Measurements from ENCODE around the gene NFATC1.

- TF ChIP-seq CTCF (IDR thresholded peaks at IDR 0.05) (no peak), POLR2A (IDR thresholded peaks at IDR 0.05) (no peak), POLR2AphosphoS5 (IDR thresholded peaks at IDR 0.05) (no peak)
These were observed 107.1 kb downstream of the NFATC1 start for GRCh38 chr18:79502782-79503181.

All from suprapubic skin (tissue), 4 donors.